Left cardiac atrium (tissue), 4 donors: Measurements from ENCODE around the gene RAPGEF1. TPM values are rescaled to one million over a fixed set of nuclear protein-coding genes. Genes with fewer than 3 reads are reported as not detected.

Experiments used
- ATAC-seq, 2 donors: fragments of 200-7000 bp; cut with Tn5 transposase; one replicate each; pipeline ENCODE4 v1.9.1; 2020; ENCODE audit warnings: mild to moderate bottlenecking in 2 of 2, moderate library complexity in 2 of 2
- DNase-seq: peaks from one replicate; pipeline ENCODE4 v3.0.0-alpha.2; 2020
- intact Hi-C, 2 donors: fragments of 100-400 bp; cut with DNase I; formaldehyde crosslinking; loops; one replicate each; pipeline versions ENCODE4 v1.14.1 to v1.15.1; 2022 to 2023
- total RNA-seq, 2 donors: library from RNA; stranded (reverse); fragmentation: NEBNext Ultra II Directional; extraction: Animal tissue kit (Norgen Biotek cat#: 25700); gene quantifications; one replicate each; pipeline ENCODE4 v1.2.1, GENCODE V29; 2021
- donor health status: DM: no; HTN: yes; CAD: no.
- donor health status: DM: no; HTN: yes; CAD: no; lungs with severe emphysema.
- donor health status: DM: yes; HTN: yes; CAD: no.
- donor health status: Dilated cardiomyopathy.

Gene RAPGEF1
- total RNA-seq, 2 donors from 2014 or later = 108 to 109 TPM

DNA sequence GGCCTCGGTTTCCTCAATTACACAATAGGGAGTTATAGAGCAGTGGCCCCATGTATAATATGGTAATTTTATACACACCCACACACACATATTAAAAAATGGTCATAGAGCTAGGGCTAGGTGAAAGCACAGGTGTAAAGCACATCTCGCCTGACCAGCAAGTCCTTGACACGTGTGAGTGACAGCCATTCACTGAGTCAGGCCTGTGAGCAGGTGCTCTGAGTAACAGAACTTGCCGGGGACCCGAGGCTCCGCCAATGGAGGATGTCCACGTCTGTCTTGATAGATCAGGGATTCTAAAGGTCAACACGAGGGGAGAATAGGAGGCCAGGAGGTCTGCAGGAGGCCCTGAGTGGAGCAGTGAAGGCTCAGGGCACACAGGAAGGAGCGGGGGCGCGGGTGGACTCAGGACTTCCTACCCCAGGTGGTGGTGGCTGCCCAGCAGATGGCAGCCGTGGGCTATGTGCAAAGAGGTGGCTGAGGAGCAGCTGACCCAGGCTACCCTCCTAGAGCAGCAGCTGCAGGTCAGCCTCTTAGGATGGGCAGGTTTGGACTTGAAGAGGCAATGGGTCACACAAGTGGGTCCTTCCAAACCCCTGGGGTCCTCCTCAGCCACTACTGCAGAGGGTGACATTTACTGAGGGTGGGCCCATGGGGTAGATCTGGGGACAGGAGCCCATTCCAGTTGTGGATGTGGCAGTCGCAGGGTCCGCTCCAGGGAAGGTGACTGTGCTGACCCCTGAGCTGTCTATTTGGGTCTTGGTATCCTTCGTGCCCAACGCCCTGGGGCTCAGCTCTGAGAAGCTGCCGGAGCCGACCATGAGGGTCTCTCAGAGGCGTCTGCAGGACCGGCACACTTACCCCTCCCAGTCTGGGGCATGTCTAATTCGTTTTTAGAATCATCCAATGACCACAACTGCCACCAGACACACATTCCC, 148.7 kb downstream of the RAPGEF1 start:
- peak; percentile 85 for DNase-seq
- intact Hi-C loops = loop anchor here (2.0 to 5.0 kb wide), 2 partner anchors 151 to 152 kb away; partner anchors contain the start of gene RAPGEF1 (in 1 of the 2)

DNA sequence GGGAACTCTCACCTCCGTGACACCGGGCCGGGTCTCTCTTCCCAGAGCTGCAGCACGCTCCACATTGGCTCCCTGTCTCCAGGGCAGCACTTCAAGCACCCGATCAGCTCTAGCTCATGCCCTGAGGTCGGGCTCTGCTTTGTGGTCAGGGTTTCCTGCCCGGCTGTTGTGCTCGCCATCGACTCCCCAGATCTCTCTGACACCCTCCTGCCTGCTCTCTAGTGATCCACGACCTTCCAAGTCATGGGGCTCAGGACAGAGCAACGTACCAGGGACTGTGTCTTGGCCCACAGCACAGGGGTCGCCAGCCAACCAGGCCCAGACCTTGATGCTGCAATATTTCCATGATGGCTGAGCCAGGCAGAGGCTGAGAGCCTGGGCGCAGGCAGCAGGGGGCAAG, 149.4 kb downstream of the RAPGEF1 start:
- ATAC-seq (no peak), DNase-seq (no peak)
- intact Hi-C loops = loop anchor here (2.0 to 5.0 kb wide), 2 partner anchors 152 kb away; partner anchors contain the start of gene RAPGEF1 (in 1 of the 2)

More for the DNA sequence above, 148.7 kb downstream of the RAPGEF1 start:
- peak; percentile 88 to 89 for ATAC-seq

DNA sequence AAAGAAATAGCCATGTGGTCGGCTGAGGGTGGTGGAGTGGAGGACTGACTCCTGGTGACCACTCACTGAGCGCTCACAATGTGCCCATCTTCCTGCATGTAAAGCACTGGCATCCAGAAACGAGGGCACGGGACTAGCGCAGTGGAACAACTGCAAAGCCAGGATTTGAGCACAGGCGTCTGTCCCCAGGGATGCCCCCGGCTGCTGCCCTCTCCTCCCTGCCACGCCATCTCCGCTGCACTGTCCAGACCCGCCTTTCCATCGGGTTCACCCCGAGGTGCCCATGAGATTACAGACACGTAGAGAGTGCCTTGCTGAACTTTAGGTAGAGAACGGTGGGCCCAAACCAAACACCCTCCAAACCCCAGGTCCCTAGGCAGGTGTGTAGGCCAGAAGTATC, 149.9 kb downstream of the RAPGEF1 start:
- intact Hi-C loops = loop anchor here (2.0 to 5.0 kb wide), 2 partner anchors 152 to 153 kb away; partner anchors contain the start of gene RAPGEF1 (in 1 of the 2)
- no peak for DNase-seq
- ATAC-seq = no peak

DNA sequence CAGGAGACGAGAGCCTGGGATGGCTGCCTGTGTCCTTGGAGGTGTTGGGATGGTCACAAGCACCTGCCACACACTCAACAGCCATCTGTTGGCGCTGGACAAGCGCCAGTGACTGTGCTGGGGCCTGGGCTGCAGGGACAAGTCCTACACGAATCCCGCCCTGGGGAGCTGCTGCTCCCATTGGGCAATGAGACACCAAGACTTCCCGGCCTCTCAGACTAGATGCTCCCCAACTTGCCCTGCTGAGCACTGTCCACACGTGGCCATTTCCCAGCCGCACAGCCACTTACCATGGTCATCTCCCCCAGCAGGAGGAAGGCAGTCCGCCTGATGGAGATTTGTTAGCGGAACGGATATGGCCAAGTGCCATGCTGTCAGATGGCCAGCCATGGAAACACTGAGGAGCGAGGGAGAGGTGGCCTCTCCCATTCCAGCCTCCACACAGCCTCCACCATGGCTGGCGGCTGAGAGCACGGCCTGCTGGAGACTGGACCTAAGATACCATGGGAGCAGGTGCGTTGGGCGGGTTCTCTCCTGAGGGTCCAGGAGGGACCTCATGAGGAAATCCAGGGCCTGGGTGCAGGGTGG, 150.7 kb downstream of the RAPGEF1 start:
- intact Hi-C loops = no loop called here
- DNase-seq = peak; percentile 59
- peak; percentile 18 to 40 for ATAC-seq

DNA sequence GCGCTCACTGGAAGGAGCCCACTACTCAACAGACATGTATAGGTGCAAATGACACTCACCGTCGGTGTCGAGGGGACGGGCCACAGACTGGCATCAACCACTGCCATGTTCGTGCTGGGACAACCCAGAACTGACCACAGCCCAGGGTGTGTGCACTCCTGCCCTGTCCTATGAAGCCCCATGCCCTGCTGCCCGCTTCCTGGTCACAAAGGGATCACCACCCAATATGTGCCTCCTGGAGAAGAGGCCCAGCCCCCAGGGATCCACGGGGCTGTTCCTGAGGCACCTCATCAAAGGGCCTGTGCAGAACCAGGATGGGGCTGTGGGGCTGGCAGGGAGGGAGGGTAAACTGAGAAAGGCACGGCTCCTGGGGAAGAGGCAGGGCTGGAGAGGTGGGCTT, 151.5 kb downstream of the RAPGEF1 start:
- ATAC-seq = no peak
- intact Hi-C loops = no loop called here
- DNase-seq = no peak

DNA sequence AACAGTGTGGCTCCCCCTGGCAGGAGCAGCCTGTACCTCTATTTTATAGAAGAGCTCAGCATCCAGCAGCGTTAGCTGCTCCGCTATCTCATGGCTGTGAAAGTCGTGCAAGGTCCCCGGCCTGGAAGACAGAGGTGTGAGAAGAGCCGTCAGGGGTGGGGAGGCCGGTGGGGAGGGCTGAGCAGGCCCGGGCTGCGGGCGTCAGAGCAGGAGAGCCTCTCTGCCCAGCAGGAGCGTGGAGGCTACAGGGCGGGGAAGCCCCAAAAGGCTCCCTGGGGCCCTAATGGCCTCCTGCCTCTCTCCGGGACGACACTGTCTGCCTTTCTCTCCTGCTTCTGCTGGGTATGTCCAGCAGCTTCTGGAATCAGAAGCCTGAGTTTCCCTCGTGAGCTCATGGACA, 152.0 kb downstream of the RAPGEF1 start:
- DNase-seq = no peak
- peak; percentile 30 to 53 for ATAC-seq

GRCh38 chr9:131587331-131587730, 152.5 kb downstream of the RAPGEF1 start:
- no peak for DNase-seq
- intact Hi-C loops = no loop called here

More for the DNA sequence above, 152.0 kb downstream of the RAPGEF1 start:
- intact Hi-C loops = no loop called here

GRCh38 chr9:131585375-131585774, 154.5 kb downstream of the RAPGEF1 start:
- ATAC-seq = peak in 1 of 2 donors; percentile 39
- intact Hi-C loops = no loop called here
- DNase-seq = no peak

More at GRCh38 chr9:131587331-131587730, 152.5 kb downstream of the RAPGEF1 start:
- ATAC-seq = no peak

GRCh38 chr9:131584858-131585257, 155.0 kb downstream of the RAPGEF1 start:
- no peak for ATAC-seq
- intact Hi-C loops = no loop called here
- no peak for DNase-seq

- ATAC-seq (no peak), DNase-seq (no peak)
- intact Hi-C loops = no loop called here
Measured at GRCh38 chr9:131583836-131584555, 155.9 kb downstream of the RAPGEF1 start.

GRCh38 chr9:131583337-131583645, 156.6 kb downstream of the RAPGEF1 start:
- ATAC-seq = no peak
- intact Hi-C loops = no loop called here
- DNase-seq = no peak

GRCh38 chr9:131582466-131583336, 157.2 kb downstream of the RAPGEF1 start:
- ATAC-seq (no peak), DNase-seq (no peak)
- intact Hi-C loops = no loop called here

- ATAC-seq (no peak), DNase-seq (no peak)
- intact Hi-C loops = no loop called here
Measured at GRCh38 chr9:131582056-131582455, 157.8 kb downstream of the RAPGEF1 start.

DNA sequence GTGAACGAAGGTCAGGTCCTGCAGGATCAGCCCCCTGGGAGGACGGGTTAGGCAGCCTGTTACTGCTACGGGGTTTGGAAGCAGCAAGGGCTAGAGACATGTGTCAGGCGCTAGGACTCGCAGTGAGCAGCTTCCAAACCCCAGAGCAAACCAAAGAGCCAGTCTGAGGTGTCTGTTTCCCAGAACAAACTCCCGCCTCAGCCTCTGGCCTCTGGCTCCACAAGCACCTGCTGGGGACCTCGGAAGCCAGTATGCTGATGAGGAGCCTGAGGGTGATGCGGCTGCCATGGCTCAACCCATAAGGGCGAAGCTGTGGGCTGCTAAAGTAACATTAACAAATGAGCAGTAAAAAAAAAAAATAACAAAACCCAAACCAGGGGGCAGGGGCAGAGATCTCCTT, 159.5 kb downstream of the RAPGEF1 start:
- intact Hi-C loops = no loop called here
- no peak for ATAC-seq
- no peak for DNase-seq

DNA sequence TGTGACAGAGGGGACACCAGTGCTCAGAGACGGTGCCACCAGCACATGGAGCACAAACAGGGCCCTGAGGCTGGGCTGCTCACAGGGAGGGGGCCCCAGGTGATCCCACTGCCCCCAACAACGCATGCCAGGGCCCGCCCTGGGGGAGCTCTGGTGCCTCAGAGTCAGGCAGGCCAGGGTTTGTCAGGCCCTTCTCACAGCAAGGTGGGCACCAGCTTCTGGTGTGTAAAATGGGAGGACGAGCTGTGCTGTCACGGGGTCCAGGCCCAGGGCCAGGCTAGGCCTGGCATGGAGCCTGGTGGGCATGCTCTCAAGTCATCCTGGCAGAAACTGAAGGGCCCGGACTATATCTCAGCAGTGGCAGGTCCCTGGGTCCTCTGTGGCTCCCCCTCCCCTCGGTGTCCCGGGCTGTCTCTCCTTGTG, 160.1 kb downstream of the RAPGEF1 start:
- ATAC-seq (peak; percentile 78 to 83), DNase-seq (no peak)
- intact Hi-C loops = no loop called here

GRCh38 chr9:131578731-131579504, 161.0 kb downstream of the RAPGEF1 start:
- intact Hi-C loops = no loop called here
- DNase-seq (no peak), ATAC-seq (peak in 1 of 2 donors; percentile 42)

DNA sequence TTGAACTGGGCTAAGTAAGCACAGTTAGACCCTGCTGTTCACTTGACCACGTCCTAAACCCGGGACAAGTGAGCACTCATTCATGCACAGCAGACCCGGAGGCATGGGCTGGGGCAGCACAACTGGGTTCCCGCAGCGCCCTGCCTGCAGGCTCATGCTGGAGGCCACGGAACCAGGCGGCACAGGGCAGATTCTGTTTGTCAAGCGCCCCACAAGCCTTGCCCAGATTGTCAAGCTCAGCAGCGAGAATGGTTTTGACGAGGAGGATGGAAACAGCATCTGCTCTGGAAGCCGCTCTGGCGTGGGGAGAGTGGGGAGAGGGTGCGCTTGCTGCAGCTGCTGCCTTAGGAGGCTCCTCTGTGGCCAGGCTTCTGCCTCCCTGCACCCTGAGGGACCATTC, 161.9 kb downstream of the RAPGEF1 start:
- intact Hi-C loops = no loop called here
- ATAC-seq (no peak), DNase-seq (no peak)
